Spinal cord (tissue), 10 donors: ENCODE results near the gene ESYT3. TPM values are rescaled to one million over a fixed set of nuclear protein-coding genes. Genes with fewer than 3 reads are reported as not detected.

ENCODE experiments used
- DNase-seq, 6 donors: peaks; one replicate each; pipeline versions ENCODE4 v3.0.0 to v3.0.0-alpha.2; 2013 to 2015; ENCODE audit warnings: low spot score in 6 of 6, low read depth in 4 of 6
- H3K27ac ChIP-seq: one replicate; pipeline ENCODE4 v1.5.1; 2013; ENCODE audit warnings: low read depth, low read length, control low read depth
- H3K27me3 ChIP-seq: one replicate; pipeline ENCODE4 v1.6.1; 2013; ENCODE audit warnings: low read length; ENCODE audit not compliant: control insufficient read depth, insufficient read depth
- H3K36me3 ChIP-seq: one replicate; pipeline ENCODE4 v1.6.1; 2013; ENCODE audit warnings: low read length; ENCODE audit not compliant: control insufficient read depth, insufficient read depth
- H3K4me1 ChIP-seq: one replicate; pipeline ENCODE4 v1.6.1; 2013; ENCODE audit warnings: low read length; ENCODE audit not compliant: control insufficient read depth, insufficient read depth
- H3K4me3 ChIP-seq: one replicate; pipeline ENCODE4 v1.5.1; 2013; ENCODE audit warnings: low read depth, low read length, control low read depth
- H3K9me3 ChIP-seq: one replicate; pipeline ENCODE4 v1.6.1; 2013; ENCODE audit warnings: low read length; ENCODE audit not compliant: control insufficient read depth, insufficient read depth
- WGBS: methylation state at CpG from one replicate; pipeline ENCODE4 v1.1.5; 2013; ENCODE audit warnings: missing lambda C conversion rate; ENCODE audit not compliant: insufficient coverage; 5-methylcytosine and 5-hydroxymethylcytosine counted together
- polyA plus RNA-seq, 2 donors: library from polyadenylated mRNA; unstranded; fragments of 120-200 nt; gene quantifications; one replicate each; pipeline ENCODE4 v1.2.1, GENCODE V29; 2013; ENCODE audit not compliant: insufficient read length in 2 of 2
- total RNA-seq, 2 donors: library from RNA; depleted of rRNA in 1 of 2; stranded (reverse); fragments of 120-200 nt in 1 of 2; fragments of >200 nt in 1 of 2; gene quantifications; one replicate each; pipeline versions ENCODE4 v1.2.3 to v1.2.4, GENCODE V29; 2013 to 2014
- donor health status: healthy.

ESYT3 gene
- total and polyA plus RNA-seq, 4 donors, result 4.3 to 6.7 (median 5.7) TPM

- Histone ChIP-seq H3K27me3 (peaks cover 20% of the 10 kb centered on the region), H3K4me1 (peaks cover 19% of the 10 kb centered on the region), H3K27ac (no peak overlapping the region), H3K4me3 (no peak overlapping the region), H3K9me3 (no peaks in the 10 kb centered on the region), H3K36me3 (no peaks in the 10 kb centered on the region)
- no peak for DNase-seq
- 100% methylated on average over 2 of the region's 2 CpGs for WGBS
These were observed 6.8 kb downstream of the ESYT3 start for GRCh38 chr3:138441256-138441655.

GRCh38 chr3:138441742-138442141, 7.3 kb downstream of the ESYT3 start:
- Histone ChIP-seq H3K9me3 (no peaks in the 10 kb centered on the region), H3K27ac (no peak overlapping the region), H3K27me3 (peaks cover 15% of the 10 kb centered on the region), H3K4me1 (peaks cover 19% of the 10 kb centered on the region), H3K4me3 (no peak overlapping the region), H3K36me3 (no peaks in the 10 kb centered on the region)
- no CpG with 5 or more reads among the region's 2 CpGs for WGBS
- no peak for DNase-seq

- H3K9me3 ChIP-seq, result no peaks in the 10 kb centered on the region
- H3K27ac ChIP-seq, result no peak overlapping the region
- H3K36me3 ChIP-seq, result no peaks in the 10 kb centered on the region
- peaks cover 8% of the 10 kb centered on the region for H3K27me3 ChIP-seq
- 69% methylated on average over 3 of the region's 5 CpGs for WGBS
- H3K4me1 ChIP-seq, result peaks cover 19% of the 10 kb centered on the region
- no peak overlapping the region for H3K4me3 ChIP-seq
- no peak for DNase-seq
These were observed 8.0 kb downstream of the ESYT3 start for GRCh38 chr3:138442433-138442832.

- Histone ChIP-seq H3K27me3 (peaks cover 6% of the 10 kb centered on the region), H3K27ac (no peak overlapping the region), H3K36me3 (no peaks in the 10 kb centered on the region), H3K9me3 (no peaks in the 10 kb centered on the region), H3K4me3 (no peak overlapping the region), H3K4me1 (peaks cover 19% of the 10 kb centered on the region)
- WGBS, result 44% methylated on average over 2 of the region's 2 CpGs
- DNase-seq, result peak in 1 of 6 donors; percentile 61
These were observed 8.7 kb downstream of the ESYT3 start for GRCh38 chr3:138443091-138443490.

- Histone ChIP-seq H3K27me3 (peaks cover 5% of the 10 kb centered on the region), H3K4me1 (peaks cover 19% of the 10 kb centered on the region), H3K27ac (no peak overlapping the region), H3K9me3 (no peaks in the 10 kb centered on the region), H3K4me3 (no peak overlapping the region), H3K36me3 (no peaks in the 10 kb centered on the region)
- no peak for DNase-seq
- 94% methylated on average over 10 of the region's 14 CpGs for WGBS
These were observed 9.4 kb downstream of the ESYT3 start for GRCh38 chr3:138443521-138444503.

- WGBS, result 69% methylated on average over 7 of the region's 7 CpGs
- no peak overlapping the region for H3K27ac ChIP-seq
- H3K4me1 ChIP-seq, result peaks cover 14% of the 10 kb centered on the region
These were observed 10.8 kb downstream of the ESYT3 start for GRCh38 chr3:138445236-138445635.

GRCh38 chr3:138445654-138446053, 11.2 kb downstream of the ESYT3 start:
- Histone ChIP-seq H3K27me3 (no peaks in the 10 kb centered on the region), H3K9me3 (no peaks in the 10 kb centered on the region), H3K36me3 (no peaks in the 10 kb centered on the region), H3K4me1 (peaks cover 14% of the 10 kb centered on the region), H3K27ac (no peak overlapping the region), H3K4me3 (no peak overlapping the region)
- DNase-seq, result no peak
- 100% methylated on average over 3 of the region's 4 CpGs for WGBS

More at GRCh38 chr3:138445236-138445635, 10.8 kb downstream of the ESYT3 start:
- Histone ChIP-seq H3K27me3 (no peaks in the 10 kb centered on the region), H3K9me3 (no peaks in the 10 kb centered on the region), H3K4me3 (no peak overlapping the region), H3K36me3 (no peaks in the 10 kb centered on the region)
- peak in 1 of 6 donors; percentile 14 for DNase-seq

- Histone ChIP-seq H3K36me3 (peaks cover 6% of the 10 kb centered on the region), H3K27ac (no peak overlapping the region), H3K27me3 (no peaks in the 10 kb centered on the region), H3K4me1 (peaks cover 9% of the 10 kb centered on the region), H3K9me3 (no peaks in the 10 kb centered on the region), H3K4me3 (no peak overlapping the region)
- no peak for DNase-seq
- 100% methylated on average over 1 of the region's 3 CpGs for WGBS
These were observed 14.2 kb downstream of the ESYT3 start for GRCh38 chr3:138448631-138449030.

- peaks cover 6% of the 10 kb centered on the region for H3K36me3 ChIP-seq
- DNase-seq, result no peak
- no CpG with 5 or more reads among the region's 3 CpGs for WGBS
- no peak overlapping the region for H3K27ac ChIP-seq
- no peaks in the 10 kb centered on the region for H3K27me3 ChIP-seq
- H3K4me1 ChIP-seq, result peaks cover 7% of the 10 kb centered on the region
- H3K4me3 ChIP-seq, result no peak overlapping the region
- no peaks in the 10 kb centered on the region for H3K9me3 ChIP-seq
These were observed 15.1 kb downstream of the ESYT3 start for GRCh38 chr3:138449490-138449889.

- peaks cover 4% of the 10 kb centered on the region for H3K4me1 ChIP-seq
- no peak for DNase-seq
- H3K36me3 ChIP-seq, result peaks cover 6% of the 10 kb centered on the region
- H3K27ac ChIP-seq, result no peak overlapping the region
- no peaks in the 10 kb centered on the region for H3K27me3 ChIP-seq
- WGBS, result 87% methylated on average over 5 of the region's 7 CpGs
- no peak overlapping the region for H3K4me3 ChIP-seq
- H3K9me3 ChIP-seq, result no peaks in the 10 kb centered on the region
These were observed 15.8 kb downstream of the ESYT3 start for GRCh38 chr3:138450181-138450580.
